GM21367 (cell line): Measurements from ENCODE around the gene CDK15.
"Not testable (repeated sequence)": the region's sequence is repeated elsewhere in the genome, so short reads cannot be mapped to it uniquely, and the experiment has no call there.

ENCODE experiments used
- ATAC-seq: cut with Tn5 transposase; IDR thresholded peaks from one replicate; pipeline ENCODE4 v1.9.1; 2021; ENCODE audit not compliant: unreplicated experiment

The CDK15 gene

DNA sequence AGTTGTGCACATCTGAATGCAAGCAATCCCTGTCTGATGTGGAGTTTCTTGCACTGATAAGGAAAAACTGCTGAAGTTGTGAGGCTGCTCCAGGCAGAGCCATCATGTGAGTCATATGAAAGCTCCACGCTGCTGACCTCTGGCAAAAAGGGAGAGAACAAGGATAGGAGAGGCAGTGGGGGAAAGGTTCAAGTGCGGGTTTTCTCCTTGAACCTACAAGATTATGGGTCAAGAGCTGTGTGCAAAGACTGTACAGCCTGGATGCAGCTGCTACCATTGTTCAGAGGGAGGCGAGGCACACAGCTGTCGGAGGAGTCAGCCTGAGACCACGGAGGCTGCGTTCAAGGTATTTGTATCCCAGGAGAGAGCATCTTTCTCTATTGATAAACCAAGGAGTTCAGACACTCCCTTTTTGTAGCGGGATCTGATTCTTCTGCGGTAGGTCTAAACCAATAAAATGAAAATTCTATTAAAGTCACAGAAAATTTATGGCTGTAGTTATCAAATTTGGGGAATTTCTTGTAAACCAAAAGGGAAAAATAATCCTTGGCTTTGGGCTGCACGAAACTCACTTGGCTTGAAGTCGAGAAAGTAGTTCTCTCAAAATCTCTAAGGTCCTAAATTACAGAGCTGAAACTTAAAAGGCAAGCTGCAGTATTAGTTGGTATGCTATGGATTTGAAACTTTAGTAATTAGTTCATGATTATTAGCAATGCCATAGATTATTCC is at the start of gene CDK15:
TSS of gene CDK15 (plus strand) at position 96 of the 729 bp plus-strand sequence. CDS start at position 224, 128 bp downstream.
- no peak for ATAC-seq

DNA sequence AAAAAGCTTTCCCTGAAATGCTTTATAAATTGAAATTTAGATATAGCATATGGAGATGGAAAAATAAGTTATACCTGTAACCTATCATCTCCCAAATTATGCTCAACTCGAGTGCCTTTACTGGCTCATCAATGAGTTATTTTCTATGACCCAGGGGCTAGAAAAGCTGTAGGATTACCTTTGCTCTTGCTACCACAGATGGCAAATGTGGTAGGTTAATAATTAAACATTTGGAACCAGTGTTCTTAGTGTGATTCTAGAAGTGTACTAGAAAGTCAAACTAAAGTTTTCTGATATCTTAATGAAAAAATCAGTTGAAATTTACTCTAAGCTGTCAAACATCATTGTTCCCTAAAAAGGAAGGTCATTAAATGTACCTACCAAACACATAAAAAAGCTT is 48.1 kb upstream of the CDK15 start:
- ATAC-seq, result no peak

DNA sequence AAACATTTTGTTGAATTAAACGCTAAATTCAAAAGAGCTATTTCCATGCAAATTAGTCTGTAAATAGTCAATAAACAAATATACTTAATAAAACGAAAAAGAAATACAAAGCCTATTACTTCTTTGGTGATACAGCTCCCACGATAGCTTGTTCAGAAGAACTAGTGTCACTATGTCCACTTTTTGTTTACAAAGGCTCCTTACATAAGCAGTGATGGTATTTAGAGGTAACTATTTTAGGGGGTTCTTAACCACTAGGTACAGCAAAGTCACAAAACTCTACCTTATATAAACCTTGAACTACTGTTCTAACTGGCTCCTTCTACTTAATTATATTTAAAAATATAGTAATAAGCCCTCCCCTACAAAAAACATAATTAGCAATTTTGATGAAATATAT is 47.5 kb upstream of the CDK15 start:
- ATAC-seq, result no peak

DNA sequence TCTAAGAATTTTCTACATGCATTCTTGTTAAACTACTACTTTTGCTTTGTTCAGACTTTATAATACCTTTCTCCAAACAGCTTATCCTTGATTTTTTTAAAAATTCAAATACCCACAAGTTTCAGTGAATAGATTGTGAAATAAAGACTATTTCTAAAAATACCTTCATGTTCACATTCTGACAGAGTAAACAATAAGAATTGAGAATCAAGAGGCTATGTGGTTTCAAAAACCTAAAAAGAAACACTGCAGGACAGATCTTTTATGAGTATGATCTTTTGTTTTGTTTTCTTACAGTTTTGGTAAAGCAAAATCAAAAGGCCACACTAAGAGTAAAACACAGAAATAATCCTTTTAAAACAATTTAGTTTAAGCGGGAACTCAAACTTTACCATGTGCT is 46.8 kb upstream of the CDK15 start:
- no peak for ATAC-seq

DNA sequence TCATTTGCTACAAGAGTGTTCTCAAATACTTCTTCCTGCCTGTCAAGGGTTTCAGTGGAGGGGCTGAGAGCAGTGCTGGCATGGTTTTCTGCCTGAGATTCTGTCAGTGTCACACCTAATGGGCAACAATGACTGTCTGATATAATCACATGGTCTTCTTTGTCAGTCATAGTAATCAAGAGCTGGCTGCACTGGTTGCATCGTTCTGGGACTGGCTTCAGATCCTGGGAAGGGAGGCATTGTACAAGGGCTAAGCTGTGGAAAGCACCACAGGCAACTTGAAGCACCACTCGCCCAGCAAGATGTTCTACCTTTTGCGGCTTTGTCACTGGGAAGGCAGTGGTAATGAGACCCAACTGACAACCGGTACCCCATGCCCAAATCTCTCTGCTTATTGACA is 45.2 kb upstream of the CDK15 start:
- no peak for ATAC-seq

DNA sequence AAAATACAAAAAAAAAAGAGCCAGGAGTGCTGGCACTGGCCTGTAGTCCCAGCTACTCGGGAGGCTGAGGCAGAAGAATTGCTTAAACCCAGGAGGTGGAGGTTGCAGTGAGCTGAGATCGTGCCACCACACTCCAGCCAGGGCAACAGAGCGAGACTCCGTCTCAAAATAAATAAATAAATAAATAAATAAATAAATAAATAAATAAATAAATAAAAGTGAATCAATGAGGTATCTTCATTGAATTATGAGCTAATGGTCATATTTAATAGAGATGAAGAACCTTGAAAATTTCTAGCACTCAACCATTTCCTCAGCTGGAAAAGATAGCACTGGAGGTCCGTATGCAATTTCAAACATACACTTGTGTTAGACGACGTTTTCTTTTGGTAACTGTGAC is 41.9 kb upstream of the CDK15 start:
- ATAC-seq, result not testable (repeated sequence)

DNA sequence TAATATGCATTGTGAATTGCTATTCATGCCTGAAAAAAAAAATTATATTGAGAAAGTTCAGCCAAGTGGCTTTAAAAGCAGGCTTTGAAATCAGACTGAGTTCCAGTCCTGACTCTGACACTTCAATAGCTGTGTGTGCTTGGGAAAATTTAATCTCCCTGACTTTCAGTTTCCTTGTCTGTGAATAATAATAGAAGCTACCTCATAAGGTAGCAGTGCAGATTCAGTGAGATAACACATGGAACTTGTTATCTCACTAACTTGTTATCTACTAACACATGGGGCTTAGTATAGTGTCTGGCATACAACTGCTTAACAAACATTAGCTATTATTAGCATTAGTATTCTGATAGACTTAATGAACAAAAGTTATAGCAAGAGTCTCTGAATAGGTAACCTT is 40.5 kb upstream of the CDK15 start:
- no peak for ATAC-seq

DNA sequence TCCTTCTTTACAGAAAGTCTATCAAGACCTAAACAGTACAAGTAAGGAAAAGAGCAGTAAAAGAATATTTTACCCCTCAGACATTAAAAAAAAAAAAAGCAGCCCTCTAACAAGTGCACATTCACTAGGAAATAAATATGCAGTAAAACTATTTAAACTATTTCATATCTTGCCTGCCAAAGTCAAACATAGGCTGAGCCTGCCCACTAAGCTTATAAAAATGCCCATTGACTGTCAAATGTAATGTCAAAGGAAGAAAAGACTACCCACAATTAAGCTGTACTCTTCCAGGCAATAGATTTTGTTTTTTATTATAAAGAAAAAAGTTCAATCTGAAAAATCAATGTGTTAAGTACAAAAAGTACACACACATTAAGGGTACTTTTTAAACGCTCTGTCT is 37.4 kb upstream of the CDK15 start:
- no peak for ATAC-seq

DNA sequence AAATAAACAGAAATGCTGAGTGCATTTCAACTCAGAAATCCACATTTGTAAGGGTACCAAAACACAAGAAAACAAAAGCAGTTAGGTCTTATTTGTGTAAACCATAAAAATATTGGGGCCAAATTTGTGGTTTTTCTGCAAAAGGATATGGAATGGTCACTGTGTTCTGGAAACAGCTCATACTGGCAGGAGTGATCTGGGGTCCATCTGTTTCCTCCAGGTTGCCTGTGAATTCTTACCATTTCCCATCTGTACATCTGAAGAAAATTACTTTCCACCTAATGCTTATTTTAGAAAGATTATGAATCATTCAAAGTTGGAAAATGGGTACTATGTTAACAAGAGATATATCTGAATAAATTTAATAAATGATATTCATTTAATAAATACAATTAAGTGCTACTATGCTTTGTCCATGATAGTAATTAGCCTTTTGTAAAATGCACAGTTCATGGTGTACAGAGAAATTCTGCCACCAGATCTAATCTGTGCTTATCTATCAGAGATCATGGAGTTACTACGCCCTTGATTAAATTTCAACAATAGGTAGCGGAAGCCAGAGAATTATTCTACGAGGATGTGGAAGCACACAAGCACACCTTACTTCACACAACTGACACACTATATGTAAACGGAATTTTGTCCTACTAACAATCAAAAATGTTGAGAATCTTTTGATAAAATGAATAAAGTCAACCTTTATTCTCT is 36.5 kb upstream of the CDK15 start:
- no peak for ATAC-seq

DNA sequence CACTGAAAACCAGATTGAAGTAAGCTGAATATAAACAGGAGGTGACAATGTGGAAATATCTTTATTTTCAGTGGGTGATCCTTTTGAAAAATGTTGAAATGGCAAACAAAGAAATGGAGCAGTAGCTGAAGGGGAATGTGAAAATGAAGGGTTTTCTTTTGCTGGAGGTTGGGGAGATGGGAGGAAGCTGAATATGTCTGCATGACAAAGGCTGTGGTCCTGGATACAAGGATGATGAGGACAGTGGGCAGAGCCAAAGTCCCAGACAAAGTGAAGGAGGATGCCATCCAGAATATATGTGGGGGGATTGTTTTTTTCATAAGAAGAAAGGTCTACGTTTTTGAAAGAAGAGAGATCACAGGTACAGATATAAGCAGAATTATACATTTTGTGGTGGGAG is 32.3 kb upstream of the CDK15 start:
- no peak for ATAC-seq

DNA sequence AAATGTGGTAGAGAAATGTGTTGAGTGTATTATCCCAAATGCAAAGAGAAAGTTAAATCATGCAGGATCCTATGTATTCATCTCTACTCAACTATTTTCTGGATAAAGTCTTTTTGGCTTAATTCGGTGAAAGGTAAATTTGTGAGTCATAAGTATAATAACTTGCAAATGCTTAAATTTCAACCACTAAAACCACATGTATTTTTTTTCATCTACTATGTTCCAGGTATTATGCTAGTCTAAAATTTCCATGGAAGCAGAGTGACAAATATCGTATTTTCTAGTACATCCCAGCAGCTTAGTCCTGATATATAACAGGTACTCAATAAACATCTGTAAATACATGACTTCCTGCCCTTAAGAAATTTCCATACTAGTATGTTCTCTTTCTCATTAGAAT is 31.8 kb upstream of the CDK15 start:
- ATAC-seq, result no peak

DNA sequence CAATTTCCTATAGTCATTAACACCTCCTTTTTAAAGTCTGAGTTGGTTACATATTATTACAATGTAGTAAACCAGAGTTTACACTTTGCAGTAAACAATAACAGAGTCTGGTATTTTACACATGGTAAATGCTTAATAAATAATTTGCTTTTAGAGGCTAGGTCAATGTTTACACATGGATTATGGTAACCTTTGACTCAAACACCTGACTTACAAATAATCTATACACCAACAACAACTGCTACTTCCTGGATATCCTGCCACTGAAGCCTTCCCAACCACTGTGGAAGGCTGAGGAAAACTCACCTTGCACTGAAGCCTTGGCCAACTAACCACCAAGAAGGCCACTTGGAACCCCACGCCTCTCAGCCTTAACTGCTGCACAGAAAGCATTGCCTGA is 31.0 kb upstream of the CDK15 start:
- ATAC-seq, result no peak

DNA sequence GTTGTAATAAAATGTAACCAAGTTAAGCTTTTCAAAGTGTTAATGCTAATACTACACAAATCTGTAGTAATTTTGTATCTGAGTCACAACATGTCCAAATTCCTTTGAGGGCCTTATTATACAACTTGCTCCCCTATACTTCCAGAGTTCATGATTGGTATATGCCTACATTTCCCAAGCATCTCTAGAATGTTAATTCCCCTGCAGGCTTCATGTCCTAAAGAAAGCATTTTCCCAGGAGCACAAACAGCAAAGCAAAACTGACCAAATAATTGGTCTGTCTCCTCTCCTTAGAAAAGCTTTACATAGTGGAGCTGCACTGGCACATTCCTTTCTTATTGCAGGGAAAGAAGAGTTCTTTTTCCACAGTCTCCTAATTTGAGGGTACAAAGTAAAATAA is 29.3 kb upstream of the CDK15 start:
- no peak for ATAC-seq

DNA sequence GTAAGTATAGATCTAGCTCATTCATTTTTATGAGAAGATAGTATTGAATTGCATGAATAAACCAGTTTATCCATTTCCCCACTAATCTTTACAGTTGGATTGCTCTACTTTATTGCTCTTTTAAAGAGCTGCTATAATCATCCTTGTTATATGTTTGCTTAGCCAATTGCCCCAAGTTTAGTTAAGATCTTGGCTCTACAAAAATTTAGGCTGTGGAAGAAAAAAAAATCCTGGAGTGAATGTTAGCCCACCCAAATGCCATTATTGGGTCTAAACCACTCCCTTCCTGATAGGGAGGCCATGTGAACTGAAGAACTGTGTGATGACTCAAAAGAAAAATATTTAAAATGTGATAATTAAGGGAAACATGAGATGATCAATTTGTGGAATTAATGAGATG is 28.5 kb upstream of the CDK15 start:
- no peak for ATAC-seq

DNA sequence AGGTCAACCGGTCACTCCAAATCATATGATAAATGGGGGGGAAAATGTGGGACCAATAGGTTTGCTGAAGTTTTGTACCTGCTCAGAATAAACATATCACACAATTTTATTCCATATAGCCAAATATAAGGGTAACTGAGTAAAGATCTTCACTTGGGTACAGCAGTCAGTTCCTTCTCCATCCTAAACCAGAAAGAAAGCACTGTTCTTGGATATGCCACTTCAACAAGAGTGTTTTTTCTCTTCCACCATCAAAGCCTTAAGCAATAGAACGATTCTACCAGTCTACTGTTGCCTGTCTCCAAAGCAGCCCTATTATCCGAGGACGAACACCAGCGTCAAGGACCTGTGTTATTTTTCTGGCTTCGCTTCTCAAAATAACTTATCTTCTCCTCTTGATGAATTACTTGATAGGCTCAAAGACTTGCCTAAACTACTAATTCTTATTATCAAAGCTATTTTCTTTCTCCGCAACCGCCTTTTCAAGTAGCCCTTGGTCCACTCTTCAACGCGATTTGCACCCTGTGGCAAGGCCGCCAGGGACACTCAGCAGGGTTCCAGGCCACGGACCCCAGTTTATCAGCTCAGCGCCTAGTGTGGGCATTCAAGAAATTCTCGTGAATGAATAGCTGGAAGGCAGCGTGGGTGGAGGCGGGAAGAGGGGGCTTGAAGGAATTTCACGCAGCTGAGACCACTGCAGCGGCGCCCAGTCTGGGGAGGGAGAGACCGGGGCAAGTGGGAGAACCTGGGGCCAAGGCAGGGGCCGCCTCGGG is 26.2 kb upstream of the CDK15 start:
- no peak for ATAC-seq

DNA sequence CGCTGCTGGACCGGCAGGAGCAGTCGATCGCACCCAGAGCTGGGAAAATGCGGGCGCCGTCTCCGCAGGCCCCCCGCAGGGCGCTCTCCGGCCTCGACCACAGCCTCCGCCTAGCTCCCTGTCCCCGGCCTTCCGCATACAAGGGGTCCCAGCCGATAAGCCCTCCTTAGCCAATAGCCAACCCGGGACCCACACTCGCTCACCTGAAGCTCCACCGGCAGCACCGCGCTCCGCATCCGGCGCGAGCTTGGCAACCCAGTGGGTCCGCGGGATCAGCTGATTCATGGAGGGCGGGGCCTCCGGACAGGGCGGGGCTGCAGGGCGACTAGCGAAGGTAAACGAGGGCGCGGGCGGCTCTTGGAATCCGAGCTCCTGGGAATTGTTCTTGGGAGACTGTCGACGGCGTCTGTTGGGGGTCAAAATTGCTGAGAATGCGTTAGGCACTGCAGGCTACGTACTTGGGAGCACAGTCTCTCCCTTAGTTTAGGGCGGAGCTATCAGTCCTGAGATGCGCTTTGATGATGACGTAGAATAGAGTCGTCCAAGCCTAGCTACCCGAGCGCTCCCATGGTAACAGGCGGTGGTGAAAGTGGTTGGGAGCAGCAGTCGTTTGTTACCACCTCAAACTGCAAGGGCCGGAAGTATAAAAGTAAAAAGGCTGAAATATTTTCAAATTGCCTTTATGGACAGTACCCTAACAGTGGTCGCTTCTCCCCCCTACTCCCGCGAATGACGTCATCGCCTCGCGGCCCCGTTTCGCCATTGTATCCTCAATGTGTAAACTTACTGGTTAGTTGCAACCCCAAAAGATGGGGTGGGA is 25.5 kb upstream of the CDK15 start, which contains the start of gene ALS2:
TSS of gene ALS2 (minus strand) at position 260 of the 820 bp plus-strand sequence. CDS start 12,048 bp downstream, outside the sequence.
- ATAC-seq, result peak; percentile 95

DNA sequence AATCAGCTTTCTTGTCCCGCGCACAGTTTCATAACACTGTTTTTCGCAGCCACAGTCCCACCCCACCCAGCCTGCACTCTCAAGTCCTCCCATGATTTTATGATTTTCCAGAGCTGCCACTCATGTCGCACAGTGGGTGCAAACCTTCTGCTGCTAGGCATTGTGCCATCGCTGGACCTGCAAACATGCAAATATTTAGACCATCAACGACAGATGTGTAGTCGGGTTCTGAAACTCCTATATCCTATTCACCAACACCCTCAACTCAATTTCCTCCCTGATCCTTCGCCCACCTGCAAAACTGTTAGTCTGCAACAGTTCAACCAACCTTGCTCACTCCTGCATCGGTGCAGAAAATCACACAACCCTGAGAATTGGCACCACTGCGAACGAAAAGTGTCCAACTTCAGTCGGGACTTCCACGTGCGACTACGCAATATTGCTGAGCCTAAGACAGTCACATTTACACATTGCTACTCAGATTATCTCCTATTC is 24.7 kb upstream of the CDK15 start:
- peak; percentile 4 for ATAC-seq

DNA sequence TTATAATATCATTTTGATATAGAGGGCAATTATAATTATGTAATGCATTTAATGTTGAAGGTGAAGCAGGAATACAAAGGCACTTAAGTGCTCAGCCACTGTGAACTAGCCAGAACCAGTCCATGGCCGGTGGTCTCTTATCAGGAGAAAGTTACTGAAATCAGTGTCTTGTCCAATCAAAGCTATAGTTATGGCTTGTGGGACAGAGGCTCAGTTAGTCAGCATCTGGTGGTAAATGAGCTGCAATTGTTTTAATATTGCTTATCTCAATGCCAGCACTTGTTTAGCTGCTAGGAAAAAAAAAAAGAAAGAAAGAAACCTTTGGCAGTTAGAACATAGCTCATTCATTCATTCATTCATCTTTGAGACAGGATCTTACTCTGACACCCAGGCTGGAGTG is 21.8 kb upstream of the CDK15 start:
- no peak for ATAC-seq

DNA sequence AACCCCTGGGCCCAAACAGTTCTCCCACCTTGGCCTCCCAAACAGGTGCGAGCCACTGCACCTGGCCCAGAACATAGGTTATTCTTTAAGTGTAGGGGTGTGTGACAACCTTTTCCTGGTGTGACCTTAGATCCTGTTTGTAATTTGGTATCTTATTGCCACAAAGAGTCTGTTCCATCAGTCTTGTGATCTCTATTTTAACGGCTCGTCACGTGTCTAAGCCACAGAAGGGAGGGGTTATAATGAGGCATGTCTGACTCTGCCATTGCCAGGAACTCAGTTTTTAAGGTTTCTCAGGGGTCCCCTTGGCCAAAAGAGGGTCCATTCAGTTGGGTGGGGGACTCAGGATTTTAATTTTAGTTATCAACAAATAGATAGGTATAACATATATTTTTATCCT is 21.2 kb upstream of the CDK15 start:
- no peak for ATAC-seq

DNA sequence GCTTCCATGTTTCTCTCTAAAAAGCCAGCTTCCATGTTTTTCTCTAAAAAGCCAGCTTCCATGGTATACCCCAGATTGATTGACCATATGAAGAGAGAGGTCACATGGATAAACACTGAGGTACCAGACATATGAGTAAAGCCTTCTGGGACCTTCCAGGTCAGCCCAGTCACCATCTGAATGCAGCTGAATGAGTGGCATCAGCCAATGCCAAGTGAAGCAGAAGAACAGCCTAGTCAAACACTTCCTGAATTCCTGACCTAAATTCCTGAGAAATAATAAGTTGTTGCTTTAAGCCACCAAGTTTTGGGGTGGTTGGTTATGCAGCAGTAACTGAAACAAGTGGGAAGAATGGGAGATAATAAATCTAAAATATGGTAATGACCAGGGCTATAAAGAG is 19.9 kb upstream of the CDK15 start:
- no peak for ATAC-seq

DNA sequence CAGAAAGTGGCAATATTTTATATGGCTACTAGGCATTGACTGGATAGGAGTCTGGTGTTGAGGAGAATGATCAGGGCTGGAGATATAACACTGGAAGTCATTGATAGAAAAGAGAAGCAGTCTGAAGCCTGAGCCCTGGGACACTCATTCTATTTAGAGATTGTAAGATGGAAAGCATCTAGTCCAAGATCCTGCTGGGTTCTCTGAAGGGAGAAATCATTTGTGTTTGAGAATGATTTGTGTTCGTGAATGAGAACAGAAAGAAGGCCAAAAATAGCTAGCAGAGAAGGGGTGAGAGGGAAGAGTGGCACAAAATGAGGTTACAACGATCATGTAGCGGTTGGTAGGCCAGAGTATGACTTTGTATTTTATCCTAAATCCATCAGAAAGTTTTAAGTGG is 18.0 kb upstream of the CDK15 start:
- no peak for ATAC-seq
